GM18511 (cell line): ENCODE results near the gene ARNT2.
"Not testable (repeated sequence)": the region's sequence is repeated elsewhere in the genome, so short reads cannot be mapped to it uniquely, and the experiment has no call there.

ENCODE experiments used
- ATAC-seq: cut with Tn5 transposase; IDR thresholded peaks from one replicate; pipeline ENCODE4 v1.9.1; 2021; ENCODE audit warnings: mild to moderate bottlenecking, moderate library complexity; ENCODE audit not compliant: unreplicated experiment

Gene ARNT2

DNA sequence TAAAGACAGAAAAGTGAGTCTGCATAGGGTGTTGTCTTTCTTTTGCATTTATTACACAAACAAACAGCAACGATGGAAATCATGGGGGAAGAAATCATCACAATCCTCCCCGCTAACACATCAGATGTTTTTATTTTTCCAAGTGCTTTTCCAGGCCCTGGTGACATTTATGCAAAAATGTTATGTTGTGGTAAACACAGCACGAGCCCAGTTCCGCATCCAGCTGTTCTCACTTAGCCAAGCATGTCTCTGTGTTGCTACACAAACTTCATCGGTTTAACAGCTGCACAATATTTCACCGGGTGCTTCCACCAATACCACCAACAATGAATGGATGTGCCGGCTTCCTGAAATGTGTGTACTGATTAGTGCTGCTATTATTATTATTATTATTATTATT, 237.2 kb downstream of the ARNT2 start:
- no peak for ATAC-seq

- no peak for ATAC-seq
These were observed 239.3 kb downstream of the ARNT2 start for GRCh38 chr15:80643431-80643951.

GRCh38 chr15:80645494-80646065, 241.4 kb downstream of the ARNT2 start:
- ATAC-seq: no peak

DNA sequence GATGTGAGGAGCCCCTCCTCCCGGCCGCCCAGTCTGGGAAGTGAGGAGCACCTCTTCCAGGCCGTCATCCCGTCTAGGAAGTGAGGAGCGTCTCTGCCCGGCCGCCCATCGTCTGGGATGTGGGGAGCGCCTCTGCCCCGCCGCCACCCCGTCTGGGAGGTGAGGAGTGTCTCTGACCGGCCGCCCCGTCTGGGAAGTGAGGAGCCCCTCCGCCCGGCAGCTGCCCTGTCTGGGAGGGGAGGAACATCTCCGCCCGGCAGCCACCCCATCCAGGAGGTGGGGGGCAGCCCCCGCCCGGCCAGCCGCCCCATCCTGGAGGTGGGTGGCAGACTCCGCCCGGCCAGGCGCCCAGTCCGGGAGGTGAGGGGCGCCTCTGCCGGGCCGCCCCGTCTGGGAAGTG, 243.2 kb downstream of the ARNT2 start:
- ATAC-seq: not testable (repeated sequence)
